Measurements from ENCODE around the gene CDK18.

DNA sequence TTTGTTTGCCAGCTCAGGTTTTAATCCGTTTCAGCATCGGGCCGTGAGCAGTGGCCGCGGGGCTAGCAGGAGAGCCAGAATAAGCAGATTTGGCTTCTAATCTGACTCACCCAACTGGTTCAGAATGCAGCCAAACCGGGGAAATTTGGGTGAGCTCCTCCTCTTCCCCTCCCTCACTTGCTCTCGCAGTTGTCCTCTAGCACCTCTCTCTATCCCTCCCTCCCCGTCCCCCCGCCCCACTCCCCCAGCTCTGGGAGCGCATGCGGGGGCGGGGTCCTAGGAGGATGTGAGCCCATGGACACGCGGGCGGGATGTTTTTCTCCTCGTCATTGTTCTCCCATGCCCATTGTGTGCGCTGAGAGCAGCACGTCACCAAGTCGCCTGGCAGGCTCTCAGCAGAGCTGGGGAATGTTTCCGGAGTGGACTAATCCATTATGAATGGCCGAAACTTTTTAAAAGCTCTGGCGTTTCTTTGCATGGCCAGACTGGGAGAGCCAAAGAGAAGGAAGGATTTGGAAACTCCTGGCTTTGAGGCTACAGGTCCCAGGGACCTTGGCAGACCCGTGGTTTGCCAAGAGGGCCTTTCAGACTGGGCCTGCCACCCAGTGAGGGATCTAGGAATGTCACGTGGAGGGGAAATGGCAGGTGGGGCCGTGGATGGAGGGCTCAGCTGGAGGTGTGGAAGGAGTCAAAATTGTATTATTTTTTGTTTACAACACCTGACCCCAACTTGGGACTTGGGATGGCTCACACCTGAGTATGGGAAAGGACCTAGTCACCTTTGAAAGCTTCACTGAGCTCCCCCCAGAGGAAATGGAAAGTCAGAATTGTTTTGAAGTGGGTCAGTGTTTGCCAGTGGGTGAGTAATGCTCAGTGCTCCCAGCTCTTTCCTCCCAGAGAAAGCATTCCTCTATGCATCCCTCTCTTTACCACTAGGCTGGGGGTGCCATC, 39.2 kb downstream of the CDK18 start:
- TF ChIP-seq FOXM1 (IDR thresholded peaks at IDR 0.05; ENCODE audit: borderline replicate concordance, low read depth) (no peak), RAD21 (IDR thresholded peaks at IDR 0.05; ENCODE audit: low read depth) (no peak), ZBTB7A (IDR thresholded peaks at IDR 0.05; ENCODE audit: low read depth) (no peak), EP300 (IDR thresholded peaks at IDR 0.05; ENCODE audit: borderline replicate concordance) (no peak; the same call in 1 of the 2 replicates), CREB1 (IDR thresholded peaks at IDR 0.05; ENCODE audit: low read depth) (peak; percentile 47; the same call in 1 of the 2 replicates), YY1 (IDR thresholded peaks at IDR 0.05; ENCODE audit: low read depth) (no peak), CEBPB (IDR thresholded peaks at IDR 0.05) (no peak), TAF1 (IDR thresholded peaks at IDR 0.05; ENCODE audit: low read depth) (peak; percentile 19; the same call in 1 of the 2 replicates), TCF12 (IDR thresholded peaks at IDR 0.05; ENCODE audit: low read depth) (no peak), TEAD4 (IDR thresholded peaks at IDR 0.05) (peak; percentile 4; the same call in 1 of the 2 replicates), EGR1 (IDR thresholded peaks at IDR 0.05) (peak; percentile 63; the same call in 1 of the 2 replicates)
- TF ChIP-seq, protein P1, sequence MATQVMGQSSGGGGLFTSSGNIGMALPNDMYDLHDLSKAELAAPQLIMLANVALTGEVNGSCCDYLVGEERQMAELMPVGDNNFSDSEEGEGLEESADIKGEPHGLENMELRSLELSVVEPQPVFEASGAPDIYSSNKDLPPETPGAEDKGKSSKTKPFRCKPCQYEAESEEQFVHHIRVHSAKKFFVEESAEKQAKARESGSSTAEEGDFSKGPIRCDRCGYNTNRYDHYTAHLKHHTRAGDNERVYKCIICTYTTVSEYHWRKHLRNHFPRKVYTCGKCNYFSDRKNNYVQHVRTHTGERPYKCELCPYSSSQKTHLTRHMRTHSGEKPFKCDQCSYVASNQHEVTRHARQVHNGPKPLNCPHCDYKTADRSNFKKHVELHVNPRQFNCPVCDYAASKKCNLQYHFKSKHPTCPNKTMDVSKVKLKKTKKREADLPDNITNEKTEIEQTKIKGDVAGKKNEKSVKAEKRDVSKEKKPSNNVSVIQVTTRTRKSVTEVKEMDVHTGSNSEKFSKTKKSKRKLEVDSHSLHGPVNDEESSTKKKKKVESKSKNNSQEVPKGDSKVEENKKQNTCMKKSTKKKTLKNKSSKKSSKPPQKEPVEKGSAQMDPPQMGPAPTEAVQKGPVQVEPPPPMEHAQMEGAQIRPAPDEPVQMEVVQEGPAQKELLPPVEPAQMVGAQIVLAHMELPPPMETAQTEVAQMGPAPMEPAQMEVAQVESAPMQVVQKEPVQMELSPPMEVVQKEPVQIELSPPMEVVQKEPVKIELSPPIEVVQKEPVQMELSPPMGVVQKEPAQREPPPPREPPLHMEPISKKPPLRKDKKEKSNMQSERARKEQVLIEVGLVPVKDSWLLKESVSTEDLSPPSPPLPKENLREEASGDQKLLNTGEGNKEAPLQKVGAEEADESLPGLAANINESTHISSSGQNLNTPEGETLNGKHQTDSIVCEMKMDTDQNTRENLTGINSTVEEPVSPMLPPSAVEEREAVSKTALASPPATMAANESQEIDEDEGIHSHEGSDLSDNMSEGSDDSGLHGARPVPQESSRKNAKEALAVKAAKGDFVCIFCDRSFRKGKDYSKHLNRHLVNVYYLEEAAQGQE (IDR thresholded peaks at IDR 0.05; ENCODE audit: low read depth): no peak
- TF ChIP-seq, protein P2, sequence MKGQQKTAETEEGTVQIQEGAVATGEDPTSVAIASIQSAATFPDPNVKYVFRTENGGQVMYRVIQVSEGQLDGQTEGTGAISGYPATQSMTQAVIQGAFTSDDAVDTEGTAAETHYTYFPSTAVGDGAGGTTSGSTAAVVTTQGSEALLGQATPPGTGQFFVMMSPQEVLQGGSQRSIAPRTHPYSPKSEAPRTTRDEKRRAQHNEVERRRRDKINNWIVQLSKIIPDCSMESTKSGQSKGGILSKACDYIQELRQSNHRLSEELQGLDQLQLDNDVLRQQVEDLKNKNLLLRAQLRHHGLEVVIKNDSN (IDR thresholded peaks at IDR 0.05): peak; percentile 85
